HG02981 (cell line): ENCODE results near the gene JAKMIP3.

Experiments
- ATAC-seq: cut with Tn5 transposase; IDR thresholded peaks from one replicate; pipeline ENCODE4 v1.9.1; 2021; ENCODE audit warnings: mild to moderate bottlenecking, moderate library complexity; ENCODE audit not compliant: unreplicated experiment

The JAKMIP3 gene

DNA sequence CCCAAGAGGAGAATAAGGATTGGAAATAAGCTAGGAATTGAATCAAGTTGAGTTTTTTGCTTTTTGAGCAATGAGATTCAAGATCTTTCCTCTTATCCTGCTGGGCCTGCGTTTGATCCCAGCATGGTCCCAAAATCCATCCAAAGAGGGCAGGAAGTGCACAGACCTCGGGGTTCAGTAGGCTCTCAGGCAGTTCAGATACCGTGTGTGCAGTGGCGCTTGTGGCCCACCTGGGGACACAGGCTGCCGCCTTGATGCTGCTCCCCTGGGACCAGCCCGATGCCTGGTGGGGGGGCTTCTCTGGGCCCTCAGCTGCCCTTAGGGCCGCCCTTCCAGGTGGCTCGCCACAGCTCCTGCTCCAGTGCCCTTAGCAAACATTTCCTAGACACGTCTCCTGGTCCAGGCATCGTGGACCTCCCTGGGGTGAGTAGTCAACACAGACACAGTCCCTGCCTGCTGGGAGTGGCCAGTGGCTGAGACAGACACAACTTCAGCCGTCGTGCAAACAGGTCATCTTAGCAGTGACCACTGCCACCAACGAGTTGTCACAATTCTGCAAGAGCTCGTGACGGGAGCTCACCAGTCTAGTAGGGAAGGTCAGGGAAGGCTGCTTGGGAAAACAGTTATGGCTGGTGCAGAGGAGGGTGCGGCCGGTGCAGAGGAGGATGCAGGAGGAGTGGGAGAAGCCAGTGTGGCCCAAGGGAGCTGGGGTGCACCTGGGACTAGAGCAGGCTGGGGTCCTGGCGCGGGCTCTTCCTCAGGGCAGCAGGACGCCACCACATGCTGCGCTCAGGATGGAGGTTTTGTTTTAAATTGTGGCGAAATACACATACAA, 21.7 kb upstream of the JAKMIP3 start:
- no peak for ATAC-seq

DNA sequence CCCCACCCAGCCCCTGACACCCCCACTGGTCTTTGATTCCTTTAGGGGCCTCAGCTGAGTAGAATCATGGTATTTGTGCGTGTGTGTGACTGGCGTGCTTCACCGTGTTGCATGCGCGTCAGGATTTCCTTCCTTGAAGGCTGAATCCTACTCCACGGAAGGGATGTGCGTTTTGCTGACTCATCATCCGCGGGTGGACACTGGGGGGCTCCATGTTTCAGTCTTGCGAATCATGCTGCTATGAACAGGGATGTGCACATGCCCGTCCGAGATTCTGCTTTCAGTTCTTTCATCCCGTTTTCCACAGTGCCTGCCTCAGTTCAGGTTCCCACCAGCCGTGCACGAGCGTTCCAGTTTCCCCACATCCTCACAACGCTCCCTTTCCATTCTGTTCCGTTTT, 20.9 kb upstream of the JAKMIP3 start:
- ATAC-seq, result no peak

DNA sequence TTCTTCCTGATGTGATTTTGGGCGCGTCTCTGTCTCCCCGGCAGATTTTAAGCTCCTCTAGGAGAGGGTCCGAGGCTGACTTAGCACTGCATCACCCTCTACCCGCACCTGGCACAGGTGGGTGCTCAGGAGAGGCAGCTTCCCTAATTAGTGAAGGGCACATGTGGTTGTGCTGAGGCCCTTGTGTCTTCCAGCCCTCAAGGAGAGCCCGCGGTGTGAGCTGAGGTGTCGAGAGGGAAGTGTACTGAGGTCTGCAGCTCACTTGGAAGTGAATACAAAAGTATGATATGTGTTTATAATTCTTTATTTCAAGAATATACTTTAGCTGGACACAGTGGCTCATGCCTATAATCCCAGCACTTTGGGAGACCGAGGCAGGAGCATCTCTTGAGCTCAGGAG, 20.4 kb upstream of the JAKMIP3 start:
- ATAC-seq, result no peak

DNA sequence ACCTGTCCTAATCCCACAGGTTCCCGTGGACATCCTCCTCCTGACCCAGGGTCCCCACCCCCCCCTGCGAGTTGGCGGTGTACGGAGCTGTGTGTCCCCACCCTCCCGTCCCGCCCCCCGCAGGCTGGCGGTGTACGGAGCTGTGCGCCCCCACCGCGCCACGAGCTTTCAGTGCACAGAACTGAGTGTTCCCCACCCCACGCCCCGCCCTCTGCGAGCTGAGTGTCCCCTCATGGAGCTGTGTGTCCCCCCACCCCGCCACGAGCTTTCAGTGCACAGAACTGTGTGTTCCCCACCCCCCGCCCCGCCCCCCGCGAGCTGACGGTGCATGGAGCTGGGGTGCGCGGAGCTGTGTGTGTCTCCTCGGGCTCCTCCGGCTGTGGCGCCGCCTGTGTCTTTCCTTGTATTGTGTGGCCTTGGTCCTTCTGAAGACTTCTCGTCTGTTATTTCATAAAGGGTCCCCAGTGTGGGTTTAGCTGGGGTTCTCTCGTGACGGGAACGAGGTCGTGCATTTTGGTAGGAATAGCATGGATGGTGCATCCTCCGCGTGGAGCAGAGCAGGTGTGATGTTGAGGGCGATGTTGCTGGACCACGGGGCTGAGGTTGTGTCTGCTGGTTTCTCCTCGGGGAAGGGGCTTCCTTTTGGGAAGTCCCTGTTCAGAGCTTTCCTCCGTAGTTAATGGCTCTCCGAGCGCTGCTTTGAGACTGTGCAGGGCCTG, 18.0 kb upstream of the JAKMIP3 start:
- ATAC-seq, result no peak

DNA sequence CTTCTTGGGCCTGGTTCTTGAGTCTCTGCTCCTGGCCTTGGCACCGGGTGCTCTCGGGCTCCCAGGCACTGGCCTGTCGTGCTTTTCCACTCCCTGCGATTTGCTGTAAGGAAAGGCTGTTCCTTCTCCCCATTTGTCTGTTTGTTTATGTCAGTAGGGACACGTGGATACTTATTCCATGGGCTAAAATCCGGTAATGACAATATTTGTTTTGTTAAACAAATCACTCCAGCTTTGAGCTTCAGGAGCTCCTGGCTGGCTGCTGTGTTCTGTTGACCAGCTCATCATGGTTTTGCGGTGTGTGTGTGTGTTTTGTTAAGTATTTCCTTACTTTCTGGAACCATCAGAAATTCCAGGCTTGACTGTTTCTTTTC, 17.5 kb upstream of the JAKMIP3 start:
- no peak for ATAC-seq

DNA sequence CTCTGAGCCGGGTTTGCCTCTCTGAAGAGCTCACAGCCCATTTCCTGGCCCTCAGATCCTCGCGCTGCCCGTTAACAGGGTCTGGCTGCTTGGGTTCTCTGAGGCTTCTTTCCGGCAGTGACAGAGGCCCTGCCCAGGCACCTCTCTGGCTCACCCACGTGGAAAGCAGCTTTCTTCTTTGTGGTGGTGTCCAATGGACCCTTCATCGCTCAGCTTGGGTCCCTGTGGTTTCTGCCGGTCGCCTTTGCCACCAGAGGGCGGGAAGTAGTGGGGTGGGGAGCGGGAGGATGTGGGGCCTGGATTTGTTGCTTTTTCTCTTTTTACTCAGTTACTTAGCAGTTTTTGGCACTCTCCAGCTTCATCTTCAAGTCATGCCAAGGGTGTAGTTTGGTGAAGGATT, 15.6 kb upstream of the JAKMIP3 start:
- no peak for ATAC-seq

DNA sequence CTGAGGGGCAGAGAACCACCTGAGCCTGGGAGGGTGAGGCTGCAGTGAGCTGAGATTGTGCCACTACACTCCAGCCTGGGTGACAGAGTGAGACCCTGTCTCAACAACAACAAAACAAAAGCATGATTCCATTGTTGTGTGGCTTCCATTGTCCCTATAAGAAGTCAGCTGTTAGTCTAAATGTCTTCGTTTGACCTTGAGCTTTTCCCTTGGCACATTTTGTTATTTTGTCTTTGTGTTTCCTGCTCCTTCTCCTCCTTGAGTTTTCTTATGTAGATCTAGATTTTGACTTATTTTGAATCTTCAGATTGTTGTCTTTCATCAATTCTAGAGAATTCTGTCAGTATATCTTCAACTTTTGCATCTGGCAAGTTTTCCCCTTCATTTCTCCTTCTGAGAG, 13.6 kb upstream of the JAKMIP3 start:
- no peak for ATAC-seq

DNA sequence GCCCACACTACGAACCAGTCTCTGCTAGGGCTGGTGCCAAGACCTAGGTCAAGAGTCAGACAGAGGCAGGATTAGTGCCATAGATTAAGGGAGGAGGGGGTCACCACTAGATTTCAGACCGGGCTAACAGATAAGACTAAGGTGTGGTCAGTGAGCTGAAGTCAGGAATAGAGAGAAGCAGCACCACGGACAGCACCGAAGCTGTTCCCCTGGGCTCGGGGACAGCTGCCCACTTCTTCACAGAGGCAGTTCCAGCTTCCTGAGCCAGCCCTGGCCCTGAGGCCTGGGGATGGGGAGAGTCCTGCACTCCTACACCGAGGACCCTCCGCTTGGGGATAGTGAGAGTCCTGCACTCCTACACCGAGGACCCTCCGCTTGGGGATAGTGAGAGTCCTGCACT, 11.2 kb upstream of the JAKMIP3 start:
- ATAC-seq, result no peak

DNA sequence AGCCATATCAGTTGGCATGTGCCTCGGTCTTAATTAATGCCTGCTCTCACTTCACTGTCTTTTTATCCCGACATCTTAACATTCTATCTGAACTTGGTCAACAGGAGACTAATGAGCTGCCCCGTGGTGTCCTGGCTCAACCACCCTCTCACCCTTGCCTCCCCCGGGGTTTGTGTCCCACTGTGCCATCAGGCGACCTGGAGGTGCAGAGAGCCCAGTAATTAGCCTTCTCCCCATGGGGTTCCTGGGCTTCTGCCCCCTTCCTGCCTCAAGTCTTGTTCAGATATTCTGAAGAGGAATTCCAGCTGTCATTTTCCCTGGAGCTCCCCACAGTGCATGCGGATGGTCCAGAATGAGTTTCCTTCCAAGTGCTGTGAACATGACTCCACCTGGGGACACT, 10.1 kb upstream of the JAKMIP3 start:
- ATAC-seq, result no peak

DNA sequence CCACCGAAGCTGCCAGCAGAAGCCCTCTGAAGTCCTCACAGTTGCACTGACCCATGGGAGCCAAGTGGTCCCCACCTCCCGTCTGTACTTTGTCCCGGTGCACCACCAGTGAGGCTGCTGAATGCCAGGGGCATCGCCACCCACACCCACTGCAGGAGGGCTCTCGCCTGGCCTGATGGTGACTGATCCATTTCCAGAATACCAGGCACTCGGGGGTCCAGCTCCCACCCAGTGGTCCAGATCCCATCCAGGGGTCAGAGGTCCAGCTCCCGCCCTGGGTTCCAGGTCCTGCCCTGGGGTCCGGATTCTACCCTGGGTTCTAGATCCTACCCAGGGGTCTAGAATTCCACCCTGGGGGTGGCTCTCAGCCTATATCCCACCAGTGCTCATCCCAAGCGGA, 9.1 kb upstream of the JAKMIP3 start:
- no peak for ATAC-seq

DNA sequence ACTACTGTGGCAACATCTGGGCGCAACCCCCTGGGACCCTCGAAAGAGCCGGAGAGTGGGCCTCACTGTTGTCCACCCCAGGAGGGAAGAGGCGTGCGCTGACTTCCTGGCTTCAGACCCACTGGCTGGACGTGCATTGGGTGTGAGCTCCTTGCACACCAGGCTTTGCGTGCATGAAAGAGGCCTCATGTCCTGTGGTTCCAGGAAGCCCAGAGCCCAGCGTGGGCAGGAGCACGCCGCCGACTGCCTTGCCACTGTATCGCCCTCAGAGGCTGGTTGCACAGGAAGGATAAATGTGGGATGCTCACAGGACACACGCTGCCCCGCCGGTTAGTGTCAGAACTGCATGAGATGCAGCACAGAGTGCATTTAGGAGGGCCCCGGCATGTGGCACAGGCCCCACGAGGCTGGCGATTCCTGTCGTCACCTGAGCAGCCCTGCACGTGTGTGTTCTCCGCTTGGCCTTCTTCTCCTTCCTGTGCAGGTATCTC, 8.5 kb upstream of the JAKMIP3 start:
- no peak for ATAC-seq

DNA sequence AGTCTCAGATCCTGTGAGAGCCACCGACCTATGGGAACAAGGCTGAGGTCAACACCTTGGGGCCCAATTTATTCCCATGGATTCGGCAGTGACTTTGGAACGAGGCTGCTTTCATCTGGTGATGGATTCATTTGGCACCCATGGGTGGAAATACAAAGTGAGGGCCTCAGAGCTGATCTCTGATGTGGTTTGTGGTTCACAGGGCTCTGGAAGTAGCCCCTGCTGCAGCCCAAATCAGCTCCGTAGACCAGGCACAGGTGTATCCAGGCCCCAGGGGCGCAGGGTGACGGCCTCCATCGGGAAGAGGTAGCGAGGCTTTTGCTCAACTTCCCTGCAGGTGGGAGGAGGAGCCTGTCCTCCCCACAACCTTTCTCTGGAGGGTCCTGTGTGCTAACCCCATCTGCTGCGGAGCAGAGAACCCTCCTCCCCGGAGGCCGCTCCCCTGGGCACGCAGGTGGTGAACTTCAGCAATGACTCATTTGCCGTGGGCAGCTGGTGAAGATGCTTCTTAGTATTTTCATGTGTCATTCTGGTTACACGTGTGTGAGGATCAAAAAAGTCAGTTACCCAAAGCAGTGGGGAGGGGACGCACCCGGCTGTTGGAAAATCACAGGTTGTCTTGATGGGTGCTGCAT, 7.5 kb upstream of the JAKMIP3 start:
- ATAC-seq, result no peak

DNA sequence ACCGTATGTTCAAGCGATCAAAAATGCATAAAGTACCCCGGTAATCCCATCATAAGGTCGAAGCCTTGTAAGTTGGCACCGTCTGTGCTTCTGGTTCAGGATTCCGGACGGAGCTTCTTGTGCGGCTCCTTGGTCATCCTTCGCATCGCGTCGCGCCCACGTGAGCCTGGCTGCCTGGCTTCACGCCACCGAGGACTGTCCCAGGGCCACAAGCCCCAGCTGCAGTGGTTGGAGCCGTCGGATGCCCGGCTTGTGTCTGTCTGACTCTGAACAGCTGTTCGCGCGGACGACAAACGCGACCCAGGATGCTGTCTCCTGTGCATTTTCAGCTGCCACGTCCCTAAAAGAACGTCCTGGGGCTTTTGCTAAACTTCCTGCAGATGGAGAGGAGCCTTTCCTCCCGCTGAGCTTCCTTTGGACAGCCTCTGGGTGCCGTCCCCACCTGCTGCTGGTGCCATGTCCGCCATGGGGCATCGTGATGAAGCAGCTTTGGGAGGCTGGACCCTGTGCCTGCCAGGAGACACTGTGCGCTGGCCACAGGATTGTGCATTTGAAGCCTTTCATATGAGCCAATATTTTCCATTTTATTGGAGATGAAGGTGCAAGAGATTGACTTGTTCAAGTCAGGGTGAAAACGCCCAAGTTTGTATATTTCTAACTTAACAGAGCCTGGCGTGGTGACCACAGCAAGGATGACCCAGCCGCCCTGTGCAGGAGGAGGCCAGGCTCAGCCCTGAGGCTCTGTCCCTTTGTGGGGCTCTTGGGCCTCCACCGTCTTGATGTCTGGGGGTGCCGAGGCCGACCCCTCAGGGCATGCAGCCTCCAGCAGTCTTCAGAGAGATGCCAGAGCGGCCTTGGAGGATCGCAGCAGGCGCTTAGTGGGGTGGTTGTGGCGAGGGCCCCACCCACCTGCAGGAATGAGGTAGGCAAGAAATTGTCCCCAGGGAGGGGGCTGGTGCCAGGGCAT, 6.7 kb upstream of the JAKMIP3 start:
- ATAC-seq, result no peak

DNA sequence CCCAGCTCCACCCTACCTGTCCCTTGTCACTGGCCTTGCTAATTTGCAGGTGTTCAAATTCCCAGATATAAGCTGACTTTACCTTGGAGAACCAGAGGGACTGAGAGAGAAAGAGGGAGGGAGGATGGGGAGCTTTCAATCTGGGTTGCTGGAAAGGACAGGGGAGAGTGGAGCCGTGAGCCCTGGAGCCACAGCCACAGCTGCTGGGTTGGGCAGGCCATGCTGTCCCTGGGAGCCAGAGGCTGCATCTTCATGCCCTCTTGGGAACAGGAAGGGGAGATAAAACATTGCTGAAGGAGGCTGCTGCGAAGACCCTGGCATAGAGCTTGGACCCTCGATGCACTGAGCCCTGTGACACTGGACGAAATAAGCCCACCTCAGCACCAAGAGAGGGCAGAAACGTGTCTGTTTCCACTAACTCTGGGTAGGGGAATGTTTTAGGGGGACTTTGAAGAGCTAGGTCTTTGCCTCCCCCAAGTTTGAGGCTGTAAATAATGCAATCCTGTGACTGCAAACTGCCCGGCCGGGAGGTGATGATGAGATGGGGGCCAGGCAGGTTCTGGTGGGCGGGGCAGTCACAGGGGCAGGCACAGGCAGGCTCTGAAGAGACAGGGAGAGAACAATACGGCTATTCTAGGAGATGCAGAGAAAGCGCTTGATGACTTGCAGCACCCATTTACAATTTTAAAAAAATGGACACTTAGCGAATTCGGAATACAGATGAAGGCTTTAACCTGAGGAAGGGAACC, 5.8 kb upstream of the JAKMIP3 start:
- ATAC-seq, result no peak

DNA sequence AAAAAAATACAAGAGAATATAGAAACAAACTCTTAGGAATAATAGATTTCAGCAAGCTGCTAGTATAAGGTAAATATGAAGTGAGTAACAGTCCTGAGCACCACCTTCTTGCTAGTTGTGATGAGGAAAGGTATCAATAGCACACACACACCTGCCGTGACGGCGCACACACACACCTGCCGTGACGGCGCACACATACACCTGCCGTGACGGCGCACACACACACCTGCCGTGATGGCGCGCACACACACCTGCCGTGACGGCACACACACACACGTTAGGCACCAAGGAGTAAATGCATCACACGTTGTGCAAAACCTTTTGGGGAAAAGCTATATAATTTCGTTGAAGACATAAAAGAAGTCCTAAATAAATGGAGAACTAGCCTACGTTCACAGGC, 4.7 kb upstream of the JAKMIP3 start:
- ATAC-seq, result no peak

DNA sequence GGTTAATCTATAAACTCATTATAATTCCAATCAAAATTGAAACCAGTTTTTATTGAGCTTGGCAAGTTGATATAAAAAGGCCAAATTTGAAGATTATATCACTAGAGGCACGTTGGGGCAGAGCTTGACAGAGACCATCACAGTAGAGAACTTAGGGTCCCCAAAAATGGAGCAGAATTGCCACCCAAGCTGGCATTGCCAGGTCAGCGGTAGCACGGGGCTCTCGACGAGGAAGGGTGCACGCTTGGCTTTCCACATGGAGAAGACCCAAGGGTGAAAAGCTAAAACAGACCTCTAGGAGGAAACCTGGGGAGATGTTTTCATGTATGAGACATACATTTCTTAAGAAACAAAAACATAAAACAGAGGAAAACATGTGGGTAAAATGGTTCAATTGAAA, 4.3 kb upstream of the JAKMIP3 start:
- ATAC-seq, result no peak

DNA sequence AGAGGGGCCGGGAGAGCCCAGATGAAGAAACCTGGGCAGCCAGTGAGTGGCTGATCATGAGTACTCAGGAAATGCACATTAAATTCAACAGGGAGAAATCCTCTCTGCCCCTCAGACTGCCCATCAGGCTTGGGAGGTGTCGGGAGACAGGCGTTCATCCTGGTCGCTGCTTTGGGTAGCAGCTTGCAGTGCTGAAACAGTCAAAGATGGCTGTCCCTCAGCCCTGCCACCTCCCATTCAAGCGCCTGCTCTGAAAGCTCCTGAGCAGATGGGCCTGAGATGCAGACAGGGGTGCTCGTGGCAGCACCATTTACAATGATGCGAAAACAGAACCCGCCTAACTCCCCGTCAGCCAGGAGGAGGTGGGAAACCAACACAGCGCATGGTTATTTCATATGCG, 3.6 kb upstream of the JAKMIP3 start:
- ATAC-seq, result no peak

DNA sequence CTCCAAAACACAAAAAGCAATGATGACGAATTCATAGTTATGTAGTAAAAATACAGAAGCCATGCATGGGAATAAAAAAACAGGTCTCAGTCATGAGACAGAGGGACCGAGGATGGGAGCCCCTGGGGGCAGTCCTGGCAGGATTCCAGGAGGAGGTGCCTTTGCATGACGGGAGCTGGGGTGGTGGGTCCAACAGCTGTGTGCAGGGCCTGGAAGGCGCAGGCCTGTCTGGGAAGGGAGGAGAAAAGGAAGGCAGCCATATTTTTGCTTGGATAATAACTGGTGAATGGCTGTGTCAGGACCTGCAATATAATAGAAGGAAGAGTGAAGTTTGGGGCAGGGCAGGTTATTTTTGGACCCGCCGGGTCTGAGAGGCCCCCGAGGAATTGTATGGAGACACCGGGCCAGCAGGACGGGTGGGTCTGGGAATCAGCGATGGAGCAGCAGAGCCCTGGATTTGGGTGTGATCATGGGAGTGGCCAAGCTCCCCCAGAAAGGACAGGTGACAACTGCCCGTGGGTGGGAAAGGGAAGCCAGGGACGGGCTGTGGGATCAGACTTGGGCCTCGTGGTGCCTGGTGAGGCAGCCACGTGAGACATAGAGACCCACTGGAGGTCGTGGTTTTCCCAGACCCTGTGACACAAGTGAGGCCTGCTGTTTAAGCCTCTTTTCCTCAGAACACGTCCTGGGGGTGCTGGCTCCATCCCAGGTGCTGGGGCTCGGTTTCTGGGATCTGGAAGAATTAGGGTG, 2.9 kb upstream of the JAKMIP3 start:
- no peak for ATAC-seq

DNA sequence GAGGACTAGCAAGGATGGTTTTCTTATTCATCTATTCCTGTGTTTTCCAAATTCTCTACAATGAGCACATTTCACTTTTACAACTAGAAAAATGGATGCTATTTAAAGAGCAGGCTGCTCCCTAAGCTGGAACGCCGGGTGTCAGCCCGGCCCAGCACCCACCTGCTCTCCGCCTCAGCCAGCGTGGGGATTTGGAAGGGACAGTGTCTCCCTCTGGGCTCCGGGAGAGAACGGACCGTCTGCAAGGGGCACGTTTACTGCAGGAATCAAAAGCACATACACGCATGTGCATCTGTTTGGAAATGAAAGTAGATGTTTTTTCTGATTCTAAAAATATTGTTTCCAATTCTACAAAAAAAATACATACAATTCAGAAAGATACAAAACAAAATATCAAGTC, 2.3 kb upstream of the JAKMIP3 start:
- no peak for ATAC-seq
